Measurements from ENCODE around the gene SH3GLB1. TPM values are rescaled to one million over a fixed set of nuclear protein-coding genes. Genes with fewer than 3 reads are reported as not detected.

Gene SH3GLB1
- total RNA-seq, 1 donor from 2014 or later: 39.6 TPM

GRCh38 chr1:86714159-86714558 is 9.8 kb downstream of the SH3GLB1 start:
- TF ChIP-seq, protein P1, sequence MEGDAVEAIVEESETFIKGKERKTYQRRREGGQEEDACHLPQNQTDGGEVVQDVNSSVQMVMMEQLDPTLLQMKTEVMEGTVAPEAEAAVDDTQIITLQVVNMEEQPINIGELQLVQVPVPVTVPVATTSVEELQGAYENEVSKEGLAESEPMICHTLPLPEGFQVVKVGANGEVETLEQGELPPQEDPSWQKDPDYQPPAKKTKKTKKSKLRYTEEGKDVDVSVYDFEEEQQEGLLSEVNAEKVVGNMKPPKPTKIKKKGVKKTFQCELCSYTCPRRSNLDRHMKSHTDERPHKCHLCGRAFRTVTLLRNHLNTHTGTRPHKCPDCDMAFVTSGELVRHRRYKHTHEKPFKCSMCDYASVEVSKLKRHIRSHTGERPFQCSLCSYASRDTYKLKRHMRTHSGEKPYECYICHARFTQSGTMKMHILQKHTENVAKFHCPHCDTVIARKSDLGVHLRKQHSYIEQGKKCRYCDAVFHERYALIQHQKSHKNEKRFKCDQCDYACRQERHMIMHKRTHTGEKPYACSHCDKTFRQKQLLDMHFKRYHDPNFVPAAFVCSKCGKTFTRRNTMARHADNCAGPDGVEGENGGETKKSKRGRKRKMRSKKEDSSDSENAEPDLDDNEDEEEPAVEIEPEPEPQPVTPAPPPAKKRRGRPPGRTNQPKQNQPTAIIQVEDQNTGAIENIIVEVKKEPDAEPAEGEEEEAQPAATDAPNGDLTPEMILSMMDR (IDR thresholded peaks at IDR 0.05; ENCODE audit: insufficient read depth, low read length, poor library complexity, severe bottlenecking): no peak
- Histone ChIP-seq H3K36me3 (ENCODE audit: control insufficient read depth, insufficient read depth, low read length) (no peaks in the 10 kb centered on the region), H3K27me3 (ENCODE audit: control insufficient read depth, insufficient read depth, low read length) (no peaks in the 10 kb centered on the region), H3K4me3 (ENCODE audit: low read depth, low read length) (no peak overlapping the region)
- DNase-seq (ENCODE audit: low read depth): no peak

DNA sequence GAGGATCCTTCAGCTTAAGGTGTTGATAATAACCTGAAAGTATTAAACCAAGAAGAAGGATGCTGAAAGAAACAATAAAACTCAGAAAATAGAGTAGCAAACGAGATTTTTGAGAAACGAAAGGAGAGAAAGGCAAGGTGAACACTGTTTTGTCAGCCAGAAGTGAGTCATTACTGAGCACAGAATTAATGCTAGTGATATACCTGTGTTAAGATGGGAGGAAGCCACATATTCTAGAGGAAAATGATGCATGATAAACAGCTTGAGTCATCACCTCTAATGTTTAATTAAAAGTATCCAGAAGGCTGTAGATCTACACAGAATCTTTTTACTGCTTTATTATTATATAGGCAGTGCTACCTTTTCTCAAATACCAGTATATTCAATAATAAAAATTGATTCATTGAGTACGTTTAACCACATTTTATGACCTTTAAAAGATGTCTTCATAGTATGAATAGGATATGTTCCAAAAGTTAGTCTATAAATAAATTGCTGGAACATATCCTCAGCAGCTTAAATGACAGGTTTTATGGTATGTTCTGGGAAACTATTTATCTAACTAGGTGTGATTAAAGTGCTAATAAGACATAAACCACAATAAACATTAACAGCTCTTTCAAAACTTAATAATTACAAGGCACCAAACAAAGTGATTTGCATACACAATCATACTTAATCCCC is 10.3 kb downstream of the SH3GLB1 start:
- DNase-seq (ENCODE audit: low read depth): no peak
- H3K4me3 ChIP-seq (ENCODE audit: low read depth, low read length): no peak overlapping the region

DNA sequence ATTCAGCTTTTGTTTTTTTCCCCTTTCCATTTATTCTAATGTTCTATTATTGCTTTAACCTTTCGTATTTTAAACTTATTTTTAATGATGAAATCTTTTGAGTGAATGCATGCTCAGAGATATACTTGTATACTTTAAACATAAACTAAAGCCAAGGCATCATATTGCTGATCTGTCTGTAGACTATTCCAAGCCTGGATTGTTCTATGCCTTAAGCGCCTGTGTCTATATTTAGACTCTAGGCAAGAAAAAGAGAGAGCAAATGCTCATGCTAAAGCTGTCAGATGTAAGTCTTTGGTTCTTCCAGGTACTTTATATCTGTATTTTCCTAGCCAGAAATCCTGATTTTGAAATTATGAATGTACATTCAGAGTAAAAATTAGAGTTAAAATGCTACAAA is 14.4 kb downstream of the SH3GLB1 start:
- Histone ChIP-seq H3K27me3 (ENCODE audit: control insufficient read depth, insufficient read depth, low read length) (no peaks in the 10 kb centered on the region), H3K36me3 (ENCODE audit: control insufficient read depth, insufficient read depth, low read length) (no peaks in the 10 kb centered on the region), H3K4me3 (ENCODE audit: low read depth, low read length) (no peak overlapping the region)
- DNase-seq (ENCODE audit: low read depth): no peak
- TF ChIP-seq, protein P1 (IDR thresholded peaks at IDR 0.05; ENCODE audit: insufficient read depth, low read length, poor library complexity, severe bottlenecking): no peak

More for the DNA sequence above, 10.3 kb downstream of the SH3GLB1 start:
- TF ChIP-seq, protein P1 (IDR thresholded peaks at IDR 0.05; ENCODE audit: insufficient read depth, low read length, poor library complexity, severe bottlenecking): no peak
- no peaks in the 10 kb centered on the region for H3K27me3 ChIP-seq (ENCODE audit: control insufficient read depth, insufficient read depth, low read length)
- H3K36me3 ChIP-seq (ENCODE audit: control insufficient read depth, insufficient read depth, low read length): no peaks in the 10 kb centered on the region

DNA sequence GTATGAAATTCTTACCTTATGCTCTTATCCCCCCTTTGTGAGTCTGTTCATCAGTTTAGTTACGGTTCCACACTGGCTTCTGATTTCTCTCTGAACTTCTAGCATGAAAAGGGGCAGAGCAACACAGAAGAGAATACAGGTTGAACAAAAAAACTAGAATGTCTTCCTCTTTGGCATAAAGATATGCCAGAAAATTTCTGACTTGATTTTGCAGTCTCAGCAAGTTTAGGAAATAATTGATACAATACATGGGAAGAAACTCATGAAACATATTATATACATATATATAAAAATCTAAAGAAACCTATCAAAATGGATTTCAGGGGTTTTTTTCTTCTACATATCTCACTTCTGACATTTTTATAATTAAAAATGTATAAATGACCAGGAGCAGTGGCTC is 27.0 kb downstream of the SH3GLB1 start:
- Histone ChIP-seq H3K27me3 (ENCODE audit: control insufficient read depth, insufficient read depth, low read length) (no peaks in the 10 kb centered on the region), H3K36me3 (ENCODE audit: control insufficient read depth, insufficient read depth, low read length) (no peaks in the 10 kb centered on the region), H3K4me3 (ENCODE audit: low read depth, low read length) (no peak overlapping the region)
- TF ChIP-seq, protein P1 (IDR thresholded peaks at IDR 0.05; ENCODE audit: insufficient read depth, low read length, poor library complexity, severe bottlenecking): no peak
- no peak for DNase-seq (ENCODE audit: low read depth)

- Histone ChIP-seq H3K4me3 (ENCODE audit: low read depth, low read length) (no peak overlapping the region), H3K36me3 (ENCODE audit: control insufficient read depth, insufficient read depth, low read length) (peaks cover 1% of the 10 kb centered on the region)
- TF ChIP-seq, protein P1 (IDR thresholded peaks at IDR 0.05; ENCODE audit: insufficient read depth, low read length, poor library complexity, severe bottlenecking): no peak
These were observed 29.0 kb downstream of the SH3GLB1 start for GRCh38 chr1:86733340-86733739.

More at GRCh38 chr1:86733340-86733739, 29.0 kb downstream of the SH3GLB1 start:
- DNase-seq (ENCODE audit: low read depth): no peak
- no peaks in the 10 kb centered on the region for H3K27me3 ChIP-seq (ENCODE audit: control insufficient read depth, insufficient read depth, low read length)
